Hepatocyte (in vitro differentiated cells): Measurements from ENCODE around the gene LPAR2. TPM values are rescaled to one million over a fixed set of nuclear protein-coding genes. Genes with fewer than 3 reads are reported as not detected.

Experiments used
- DNase-seq: peaks from one replicate; pipeline ENCODE4 v3.0.0-alpha.2; 2016; ENCODE audit warnings: low spot score
- H2AFZ ChIP-seq: fragments of 200-600 bp; sonication (generic); 2 replicates; pipeline ENCODE4 v1.6.0; 2016; ENCODE audit warnings: antibody characterized with exemption, mild to moderate bottlenecking
- H3K27ac ChIP-seq: fragments of 200-600 bp; sonication (generic); 2 replicates; pipeline ENCODE4 v1.5.1; 2016; ENCODE audit warnings: mild to moderate bottlenecking
- H3K27me3 ChIP-seq: fragments of 200-600 bp; sonication (generic); 2 replicates; pipeline ENCODE4 v1.6.1; 2016
- H3K36me3 ChIP-seq: fragments of 200-600 bp; sonication (generic); replicated peaks from 2 replicates; pipeline ENCODE4 v1.5.1; 2016; ENCODE audit warnings: low read depth; ENCODE audit not compliant: insufficient read depth
- H3K4me1 ChIP-seq: fragments of 200-600 bp; sonication (generic); 2 replicates; pipeline ENCODE4 v1.5.1; 2016; ENCODE audit warnings: mild to moderate bottlenecking, moderate library complexity; ENCODE audit not compliant: insufficient read depth
- H3K4me2 ChIP-seq: fragments of 200-600 bp; sonication (generic); 2 replicates; pipeline ENCODE4 v1.6.0; 2016
- H3K4me3 ChIP-seq: fragments of 200-600 bp; sonication (generic); 2 replicates; pipeline ENCODE4 v1.5.1; 2016; ENCODE audit warnings: mild to moderate bottlenecking
- H3K79me2 ChIP-seq: fragments of 200-600 bp; sonication (generic); 2 replicates; pipeline ENCODE4 v1.6.0; 2017; ENCODE audit warnings: mild to moderate bottlenecking
- H3K9me2 ChIP-seq: fragments of 200-600 bp; sonication (generic); replicated peaks from 2 replicates; pipeline ENCODE4 v1.6.0; 2017; ENCODE audit warnings: mild to moderate bottlenecking; ENCODE audit not compliant: insufficient read depth
- H3K9me3 ChIP-seq: fragments of 200-600 bp; sonication (generic); 2 replicates; pipeline ENCODE4 v1.5.1; 2016; ENCODE audit warnings: low read depth, mild to moderate bottlenecking
- H4K20me1 ChIP-seq: fragments of 200-600 bp; sonication (generic); 2 replicates; pipeline ENCODE4 v1.6.0; 2016; ENCODE audit warnings: mild to moderate bottlenecking; ENCODE audit not compliant: insufficient read depth, poor library complexity, severe bottlenecking
- CTCF ChIP-seq: fragments of 200-600 bp; sonication (generic); IDR thresholded peaks from 2 replicates; pipeline ENCODE4 v1.5.1; 2016; ENCODE audit warnings: antibody characterized with exemption, mild to moderate bottlenecking; ENCODE audit not compliant: poor library complexity
- EZH2 ChIP-seq: fragments of 200-600 bp; sonication (generic); IDR thresholded peaks from 2 replicates; pipeline ENCODE4 v1.6.1; 2016; ENCODE audit warnings: antibody characterized with exemption, mild to moderate bottlenecking, borderline replicate concordance
- EZH2phosphoT487 ChIP-seq: fragments of 200-600 bp; sonication (generic); IDR thresholded peaks from one replicate; pipeline ENCODE4 v1.6.1; 2018; ENCODE audit warnings: antibody characterized with exemption, mild to moderate bottlenecking, low read depth, moderate library complexity; ENCODE audit not compliant: unreplicated experiment, severe bottlenecking
- WGBS: methylation state at CpG from one replicate; pipeline ENCODE4 v1.1.6; 2016; ENCODE audit warnings: low lambda C conversion rate; ENCODE audit errors: missing lambda C conversion rate; 5-methylcytosine and 5-hydroxymethylcytosine counted together
- polyA plus RNA-seq: library from polyadenylated mRNA; unstranded; fragments of >200 nt; fragmentation: Nextera tagmentation; extraction: Ambion mirVana; gene quantifications from 2 replicates; pipeline ENCODE4 v1.2.1, GENCODE V29; 2016
- total RNA-seq: library from RNA; depleted of rRNA; stranded (reverse); fragments of >200 nt; gene quantifications from 2 replicates; pipeline ENCODE4 v1.2.3, GENCODE V29; 2014

LPAR2 gene
- total and polyA plus RNA-seq, 2 experiments from 2014 or later = 20.1 to 33.1 TPM

- no peak overlapping the region for H2AFZ ChIP-seq
- H4K20me1 ChIP-seq = no peaks in the 10 kb centered on the region
- no peaks in the 10 kb centered on the region for H3K9me3 ChIP-seq
- TF ChIP-seq EZH2phosphoT487 (no peak), CTCF (no peak), EZH2 (no peak)
- H3K27me3 ChIP-seq = no peaks in the 10 kb centered on the region
- no peaks in the 10 kb centered on the region for H3K4me1 ChIP-seq
- H3K36me3 ChIP-seq = no peaks in the 10 kb centered on the region
- H3K4me3 ChIP-seq = no peak overlapping the region
- no peak overlapping the region for H3K4me2 ChIP-seq
- H3K9me2 ChIP-seq = no peaks in the 10 kb centered on the region
- H3K27ac ChIP-seq = no peak overlapping the region
- H3K79me2 ChIP-seq = no peaks in the 10 kb centered on the region
- WGBS = 97% methylated on average over 24 of the region's 24 CpGs
- DNase-seq = peak; percentile 4
Observed at GRCh38 chr19:19652482-19653295, 24.7 kb upstream of the LPAR2 start.

DNA sequence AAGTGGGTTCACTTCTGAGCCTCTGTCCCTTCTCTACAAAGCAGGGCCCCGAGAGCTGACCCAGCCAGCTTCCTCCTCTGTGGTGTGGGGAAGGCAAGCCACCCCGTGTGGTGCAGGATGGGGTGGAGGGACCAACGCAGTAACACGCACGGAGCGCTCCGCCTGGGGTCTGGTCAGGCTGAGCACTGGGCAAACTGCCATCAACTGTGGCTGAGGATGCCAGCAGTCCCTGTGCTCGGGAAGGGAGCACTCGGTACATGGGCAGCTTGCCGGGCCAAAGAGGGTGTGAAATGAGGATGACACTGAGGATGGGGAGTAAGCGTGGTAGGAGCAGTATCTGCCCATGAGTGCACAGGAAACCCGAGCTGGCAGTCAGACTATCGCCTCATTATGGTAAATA, 23.1 kb upstream of the LPAR2 start:
- Histone ChIP-seq H3K4me3 (no peak overlapping the region), H4K20me1 (no peaks in the 10 kb centered on the region), H3K4me1 (no peaks in the 10 kb centered on the region), H3K36me3 (no peaks in the 10 kb centered on the region), H3K4me2 (no peak overlapping the region), H3K79me2 (no peaks in the 10 kb centered on the region), H3K27me3 (no peaks in the 10 kb centered on the region), H3K9me2 (no peaks in the 10 kb centered on the region), H3K27ac (no peak overlapping the region), H3K9me3 (no peaks in the 10 kb centered on the region), H2AFZ (no peak overlapping the region)
- whole genome bisulfite sequencing = 96% methylated on average over 13 of the region's 13 CpGs
- TF ChIP-seq EZH2phosphoT487 (no peak), EZH2 (no peak), CTCF (no peak)
- DNase-seq = peak; percentile 4

DNA sequence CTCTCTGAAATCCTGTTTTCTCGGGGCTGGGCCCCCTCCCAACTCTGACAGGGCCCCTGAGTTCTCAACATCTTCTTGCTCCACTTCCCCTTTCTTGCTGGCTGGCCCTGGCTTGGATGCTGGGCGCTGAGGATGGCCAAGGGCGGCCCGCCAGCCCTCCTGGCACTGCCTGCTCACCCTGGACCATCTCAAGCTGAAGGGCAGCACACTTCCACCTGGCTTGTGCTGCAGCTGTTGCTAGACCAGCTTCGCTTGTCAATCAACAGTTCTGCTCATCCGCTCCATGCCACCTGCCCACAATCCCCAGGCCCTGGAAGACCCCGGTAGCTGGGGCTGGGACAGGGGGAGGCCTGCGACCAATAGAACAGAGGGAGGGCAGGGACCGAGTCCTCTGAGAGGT, 22.3 kb upstream of the LPAR2 start:
- Histone ChIP-seq H3K9me2 (no peaks in the 10 kb centered on the region), H3K4me3 (no peak overlapping the region), H3K4me1 (no peaks in the 10 kb centered on the region), H3K9me3 (no peaks in the 10 kb centered on the region), H3K4me2 (no peak overlapping the region), H3K27ac (no peak overlapping the region), H3K79me2 (no peaks in the 10 kb centered on the region), H4K20me1 (no peaks in the 10 kb centered on the region), H3K36me3 (no peaks in the 10 kb centered on the region), H3K27me3 (no peaks in the 10 kb centered on the region), H2AFZ (no peak overlapping the region)
- no peak for DNase-seq
- WGBS = 98% methylated on average over 9 of the region's 9 CpGs
- no peak for TF ChIP-seq EZH2phosphoT487
- no peak for TF ChIP-seq CTCF
- TF ChIP-seq EZH2 = no peak
